ENCODE measurements around the gene METTL5. TPM values are rescaled to one million over a fixed set of nuclear protein-coding genes. Genes with fewer than 3 reads are reported as not detected.

METTL5 gene
- total RNA-seq, 4 donors from 2014 or later: 34.2 to 283 (median 42.8) TPM

GRCh38 chr2:169815849-169816248 lies 8.9 kb downstream of the METTL5 start:
- TF ChIP-seq POLR2A (IDR thresholded peaks at IDR 0.05): no peak
- TF ChIP-seq, protein P1, sequence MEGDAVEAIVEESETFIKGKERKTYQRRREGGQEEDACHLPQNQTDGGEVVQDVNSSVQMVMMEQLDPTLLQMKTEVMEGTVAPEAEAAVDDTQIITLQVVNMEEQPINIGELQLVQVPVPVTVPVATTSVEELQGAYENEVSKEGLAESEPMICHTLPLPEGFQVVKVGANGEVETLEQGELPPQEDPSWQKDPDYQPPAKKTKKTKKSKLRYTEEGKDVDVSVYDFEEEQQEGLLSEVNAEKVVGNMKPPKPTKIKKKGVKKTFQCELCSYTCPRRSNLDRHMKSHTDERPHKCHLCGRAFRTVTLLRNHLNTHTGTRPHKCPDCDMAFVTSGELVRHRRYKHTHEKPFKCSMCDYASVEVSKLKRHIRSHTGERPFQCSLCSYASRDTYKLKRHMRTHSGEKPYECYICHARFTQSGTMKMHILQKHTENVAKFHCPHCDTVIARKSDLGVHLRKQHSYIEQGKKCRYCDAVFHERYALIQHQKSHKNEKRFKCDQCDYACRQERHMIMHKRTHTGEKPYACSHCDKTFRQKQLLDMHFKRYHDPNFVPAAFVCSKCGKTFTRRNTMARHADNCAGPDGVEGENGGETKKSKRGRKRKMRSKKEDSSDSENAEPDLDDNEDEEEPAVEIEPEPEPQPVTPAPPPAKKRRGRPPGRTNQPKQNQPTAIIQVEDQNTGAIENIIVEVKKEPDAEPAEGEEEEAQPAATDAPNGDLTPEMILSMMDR (IDR thresholded peaks at IDR 0.05): no peak
- intact Hi-C loops (cut with DNase I; ENCODE audit: low total_unique reads): no loop called here
- no peak for DNase-seq (ENCODE audit: low spot score in 2 of 2)
- no peak overlapping the region for H3K4me3 ChIP-seq (ENCODE audit: low read depth, poor library complexity, severe bottlenecking)
- 58% methylated on average over 1 of the region's 1 CpG for WGBS, 2 donors

GRCh38 chr2:169808221-169808620 lies 16.5 kb downstream of the METTL5 start:
- intact Hi-C loops (cut with DNase I; ENCODE audit: low total_unique reads): no loop called here
- DNase-seq (ENCODE audit: low spot score in 2 of 2): no peak
- WGBS, 2 donors: 79 to 84% methylated on average over 4 of the region's 4 CpGs
- no peak overlapping the region for H3K4me3 ChIP-seq (ENCODE audit: low read depth, poor library complexity, severe bottlenecking)
- TF ChIP-seq POLR2A (IDR thresholded peaks at IDR 0.05): no peak
- TF ChIP-seq, protein P1 (IDR thresholded peaks at IDR 0.05): no peak

DNA sequence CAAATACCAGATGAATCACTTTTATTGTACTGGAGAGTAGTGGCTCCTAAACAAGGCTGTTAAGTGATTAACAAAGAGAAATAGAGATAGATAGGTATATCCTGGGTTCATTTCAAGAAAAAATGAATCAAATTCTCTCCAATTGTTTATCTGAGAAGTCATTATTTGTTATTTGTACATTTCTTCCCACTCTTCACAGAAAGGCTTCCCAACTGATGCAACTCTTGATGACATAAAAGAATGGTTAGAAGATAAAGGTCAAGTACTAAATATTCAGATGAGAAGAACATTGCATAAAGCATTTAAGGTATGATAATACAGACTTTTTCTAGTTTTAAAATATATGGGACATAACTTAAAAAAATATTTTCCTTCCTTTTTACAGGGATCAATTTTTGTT lies 18.1 kb downstream of the METTL5 start:
- intact Hi-C loops (cut with DNase I; ENCODE audit: low total_unique reads): no loop called here
- TF ChIP-seq, protein P1 (IDR thresholded peaks at IDR 0.05): no peak
- no peak for TF ChIP-seq POLR2A (IDR thresholded peaks at IDR 0.05)
- H3K4me3 ChIP-seq (ENCODE audit: low read depth, poor library complexity, severe bottlenecking): no peak overlapping the region
- DNase-seq (ENCODE audit: low spot score in 2 of 2): no peak

DNA sequence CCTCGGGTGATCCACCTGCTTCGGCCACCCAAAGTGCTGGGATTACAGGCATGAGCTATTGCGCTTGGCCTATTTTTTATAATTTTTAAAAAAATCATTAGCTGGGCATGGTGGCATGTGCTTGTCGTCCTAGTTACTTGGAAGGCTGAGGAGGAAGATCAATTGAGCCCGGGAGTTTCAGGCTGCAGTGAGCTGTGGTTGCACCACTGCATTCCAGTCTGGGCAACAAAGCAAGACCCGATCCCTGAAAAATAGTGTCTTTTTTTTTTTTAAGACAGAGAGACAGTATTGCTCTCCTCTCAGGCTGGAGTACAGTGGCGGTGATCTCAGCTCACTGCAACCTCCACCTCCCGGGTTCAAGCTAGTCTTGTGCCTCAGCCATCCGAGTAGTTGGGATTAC lies 21.2 kb downstream of the METTL5 start:
- intact Hi-C loops (cut with DNase I; ENCODE audit: low total_unique reads): no loop called here
- TF ChIP-seq POLR2A (IDR thresholded peaks at IDR 0.05): no peak
- TF ChIP-seq, protein P1 (IDR thresholded peaks at IDR 0.05): no peak
- H3K4me3 ChIP-seq (ENCODE audit: low read depth, poor library complexity, severe bottlenecking): no peak overlapping the region
- WGBS, 2 donors: 93% methylated on average over 9 of the region's 9 CpGs
- no peak for DNase-seq (ENCODE audit: low spot score in 2 of 2)

DNA sequence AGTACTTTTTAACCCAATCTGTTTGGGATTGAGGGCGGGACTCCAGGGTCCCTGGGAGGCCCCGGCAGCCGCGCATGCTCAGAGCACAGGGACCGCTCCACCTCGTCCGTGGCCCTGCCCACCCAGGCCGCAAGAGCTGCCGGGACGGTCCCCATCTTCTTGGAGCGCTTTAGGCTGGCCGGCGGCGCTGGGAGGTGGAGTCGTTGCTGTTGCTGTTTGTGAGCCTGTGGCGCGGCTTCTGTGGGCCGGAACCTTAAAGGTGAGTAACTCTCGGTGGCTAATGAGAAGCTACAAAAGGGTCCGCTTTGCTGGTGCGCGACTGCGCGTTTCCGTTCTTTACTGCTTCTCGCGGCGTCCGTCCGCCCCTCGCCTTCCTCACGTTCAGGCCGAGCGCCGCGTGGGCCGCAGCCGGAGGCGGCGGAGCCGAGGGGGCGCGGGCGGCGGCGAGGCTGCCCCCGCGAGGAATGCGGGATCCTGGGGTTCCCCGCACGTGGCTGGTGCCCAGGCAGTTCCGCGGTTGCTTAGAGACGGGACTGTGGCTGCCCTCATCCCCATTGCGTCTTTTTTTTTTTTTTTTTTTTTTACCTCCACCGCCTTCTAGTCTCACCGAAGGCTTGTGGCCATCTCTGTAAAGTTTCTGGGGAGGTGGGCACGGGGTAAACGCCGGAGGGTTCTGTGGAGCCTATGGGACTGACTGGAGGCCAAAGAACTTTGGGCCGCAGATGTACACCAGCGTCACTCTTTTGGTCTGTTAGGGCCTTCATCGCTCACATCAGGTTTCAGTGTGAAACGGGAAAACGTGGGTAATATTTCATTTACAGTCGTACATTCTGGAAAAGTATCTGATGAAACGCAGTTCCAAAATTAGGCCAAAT lies 25.8 kb downstream of the METTL5 start, which contains the start of gene SSB:
SSB (plus strand) TSS at position 154 of the 875 bp plus-strand sequence. CDS start 2,090 bp downstream, outside the sequence.
- 0 to 1% methylated on average over 58 to 62 of the region's 67 CpGs for WGBS, 2 donors
- TF ChIP-seq, protein P1 (IDR thresholded peaks at IDR 0.05): no peak
- no peak for TF ChIP-seq POLR2A (IDR thresholded peaks at IDR 0.05)
- peak; percentile 88 to 98 for DNase-seq (ENCODE audit: low spot score in 2 of 2)
- intact Hi-C loops (cut with DNase I; ENCODE audit: low total_unique reads): no loop called here
- H3K4me3 ChIP-seq (ENCODE audit: low read depth, poor library complexity, severe bottlenecking): peak within 1 kb of the TSS; percentile 80
